Left ventricle myocardium superior (tissue), 1 donor: ENCODE measurements around the gene ALDH7A1. TPM values are rescaled to one million over a fixed set of nuclear protein-coding genes. Genes with fewer than 3 reads are reported as not detected.
"Not testable (repeated sequence)": the region's sequence is repeated elsewhere in the genome, so short reads cannot be mapped to it uniquely, and the experiment has no call there.

ENCODE experiments used
- ATAC-seq: fragments of 200-7000 bp; cut with Tn5 transposase; one replicate; pipeline ENCODE4 v1.9.1; 2020; ENCODE audit warnings: mild to moderate bottlenecking, moderate library complexity
- DNase-seq: peaks from one replicate; pipeline ENCODE4 v3.0.0-alpha.2; 2020
- intact Hi-C: fragments of 100-400 bp; cut with micrococcal nuclease; formaldehyde crosslinking; loops from one replicate; pipeline ENCODE4 v1.11.0; 2022
- total RNA-seq: library from RNA; stranded (reverse); fragmentation: NEBNext Ultra II Directional; extraction: Animal tissue kit (Norgen Biotek cat#: 25700); gene quantifications from one replicate; pipeline ENCODE4 v1.2.1, GENCODE V29; 2021
- donor health status: DM: no; HTN: yes; CAD: no; lungs with severe emphysema.

ALDH7A1 gene
- total RNA-seq, 1 donor from 2014 or later, result 33.7 TPM

DNA sequence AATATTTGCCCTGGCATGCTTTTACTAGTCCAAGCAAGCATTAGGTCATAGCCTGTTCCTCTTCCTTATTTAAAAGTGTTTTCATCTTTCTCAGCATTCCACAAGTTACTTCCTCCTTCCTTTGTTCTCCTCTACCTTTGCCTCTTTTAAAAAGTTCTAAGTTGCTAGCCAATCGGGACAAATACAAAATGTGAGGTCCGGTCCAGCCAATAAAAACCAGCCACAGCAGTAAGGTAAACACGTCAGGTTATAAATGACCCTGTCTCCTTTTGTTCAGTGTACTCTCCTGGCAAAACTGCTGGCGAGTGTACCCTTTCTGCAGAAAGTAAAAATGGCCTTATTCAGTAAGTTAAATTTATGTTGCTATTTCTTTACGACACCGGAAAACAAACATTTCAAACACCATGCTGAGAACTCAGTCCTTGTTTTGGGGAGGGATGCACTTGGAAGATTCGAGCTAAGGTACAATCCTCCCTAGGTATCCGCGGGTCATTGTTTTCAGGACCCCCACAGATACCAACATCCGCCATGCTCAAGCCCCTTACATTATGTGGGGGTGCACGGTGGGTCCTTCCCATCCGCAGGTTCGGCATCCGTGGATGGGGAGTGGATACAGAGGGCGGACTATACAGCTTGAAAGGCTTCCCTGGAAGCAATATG lies 5.1 kb upstream of the ALDH7A1 start:
- intact Hi-C loops, ATAC-seq, DNase-seq: not testable (repeated sequence)

DNA sequence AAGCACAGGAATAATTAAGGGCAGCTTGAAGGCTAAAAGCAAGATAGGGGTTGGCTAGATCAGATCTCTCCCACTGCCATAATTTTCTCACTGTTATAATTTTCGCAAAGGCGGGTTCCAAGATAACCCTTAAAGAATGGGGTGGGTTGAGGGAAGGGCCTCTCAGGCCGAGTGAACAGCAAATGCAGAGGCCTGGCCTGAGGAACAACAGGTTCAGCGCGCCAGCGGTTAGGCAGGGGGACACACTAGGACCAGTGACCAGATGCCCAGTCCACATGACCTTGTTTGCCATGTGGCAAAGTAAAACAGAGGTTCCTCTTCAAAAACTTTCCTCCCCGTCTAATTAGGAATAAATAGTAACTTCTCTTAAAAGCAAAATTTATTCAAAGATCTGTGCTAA lies 4.5 kb upstream of the ALDH7A1 start:
- intact Hi-C loops, result no loop called here
- DNase-seq, result no peak
- ATAC-seq, result no peak

DNA sequence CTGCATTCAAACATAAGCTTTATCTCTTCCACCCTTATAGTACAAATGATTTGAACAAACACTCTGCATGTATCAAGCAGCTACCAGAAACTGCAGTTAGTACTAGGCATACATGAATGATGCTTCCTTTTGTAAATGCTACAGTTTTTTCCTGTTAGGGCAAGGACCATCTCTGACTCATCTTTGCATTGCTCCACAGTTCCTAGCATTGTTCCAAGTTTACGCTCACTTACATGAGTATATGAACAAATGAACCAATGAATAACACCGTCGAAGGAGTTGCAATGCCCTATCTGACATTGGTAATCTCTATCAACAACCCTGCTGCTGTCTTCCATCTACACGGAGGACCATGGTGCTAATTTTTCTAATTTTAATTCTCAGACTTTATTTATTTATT lies 2.1 kb upstream of the ALDH7A1 start:
- intact Hi-C loops, result no loop called here
- DNase-seq (no peak), ATAC-seq (no peak)

DNA sequence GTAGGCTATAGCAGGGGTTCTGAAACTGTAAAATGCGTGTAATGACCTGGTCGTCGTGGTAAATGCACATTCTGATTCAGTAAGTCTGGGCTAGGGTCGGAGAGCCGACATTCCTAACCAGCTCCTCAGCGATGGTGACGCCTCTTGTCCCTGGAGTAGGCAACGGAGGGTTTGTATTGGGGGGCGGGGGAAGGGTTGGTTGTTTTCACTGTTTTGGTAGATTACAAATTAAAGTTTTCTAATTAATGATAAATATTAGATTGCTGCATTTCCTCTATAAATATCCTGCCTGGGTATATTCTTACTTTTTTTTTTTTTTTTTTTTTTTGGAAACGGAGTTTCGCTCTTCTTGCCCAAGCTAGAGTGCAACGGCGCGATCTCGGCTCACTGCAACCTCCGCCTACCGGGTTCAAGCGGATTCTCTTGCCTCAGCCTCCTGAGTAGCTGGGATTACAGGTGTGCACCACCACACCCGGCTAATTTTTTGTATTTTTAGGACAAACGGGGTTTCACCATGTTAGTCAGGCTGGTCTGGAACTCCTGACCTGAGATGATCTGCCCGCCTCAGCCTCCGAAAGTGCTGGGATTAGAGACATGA lies 566 bp upstream of the ALDH7A1 start:
- ATAC-seq (no peak), DNase-seq (no peak)
- intact Hi-C loops, result no loop called here

DNA sequence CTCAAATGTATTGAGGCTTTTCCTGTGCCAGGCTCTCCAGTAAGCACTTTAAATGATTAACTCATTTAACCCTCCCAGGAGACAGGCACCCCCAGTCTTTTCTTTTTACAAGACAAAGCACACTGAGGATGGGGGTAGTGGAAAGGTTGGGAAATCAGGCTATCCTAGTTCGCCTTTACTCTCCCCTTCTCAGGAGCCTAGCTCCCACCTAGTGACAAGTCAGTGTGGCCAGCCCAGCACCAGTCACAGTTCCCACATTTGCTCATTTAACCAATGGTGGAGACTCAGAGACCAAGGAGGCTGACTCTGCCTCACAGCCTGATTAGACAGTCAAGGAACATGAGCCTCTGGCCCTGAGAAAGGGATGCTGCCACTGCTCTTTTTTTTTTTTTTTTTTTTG lies 3.5 kb downstream of the ALDH7A1 start:
- intact Hi-C loops, result no loop called here
- ATAC-seq (no peak), DNase-seq (no peak)

DNA sequence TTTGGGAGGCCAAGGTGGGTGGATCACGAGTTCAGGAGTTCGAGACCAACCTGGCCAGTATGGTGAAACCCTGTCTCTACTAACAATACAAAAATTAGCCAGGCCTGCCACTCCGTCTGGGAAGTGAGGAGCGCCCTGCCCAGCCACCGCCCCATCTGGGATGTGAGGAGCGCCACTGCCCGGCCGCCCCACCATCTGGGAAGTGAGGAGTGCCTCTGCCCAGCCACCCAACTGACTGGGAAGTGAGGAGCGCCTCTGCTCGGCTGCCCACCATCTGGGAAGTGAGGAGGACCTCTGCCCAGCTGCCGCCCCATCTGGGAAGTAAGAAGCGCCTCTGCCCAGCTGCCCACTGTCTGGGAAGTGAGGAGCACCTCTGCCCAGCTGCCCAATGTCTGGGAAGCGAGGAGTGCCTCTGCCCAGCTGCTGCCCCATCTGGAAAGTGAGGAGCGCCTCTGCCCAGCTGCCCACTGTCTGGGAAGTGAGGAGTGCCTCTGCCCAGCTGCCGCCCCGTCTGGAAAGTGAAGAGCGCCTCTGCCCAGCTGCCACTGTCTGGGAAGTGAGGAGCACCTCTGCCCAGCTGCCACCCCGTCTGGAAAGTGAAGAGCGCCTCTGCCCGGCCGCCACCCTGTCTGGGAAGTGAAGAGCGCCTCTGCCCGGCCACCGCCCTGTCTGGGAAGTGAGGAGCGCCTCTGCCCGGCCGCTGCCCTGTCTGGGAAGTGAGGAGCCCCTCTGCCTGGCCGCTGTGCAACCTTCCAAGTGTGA lies 5.3 kb downstream of the ALDH7A1 start:
- no peak for ATAC-seq
- DNase-seq, result no peak
- intact Hi-C loops, result no loop called here

DNA sequence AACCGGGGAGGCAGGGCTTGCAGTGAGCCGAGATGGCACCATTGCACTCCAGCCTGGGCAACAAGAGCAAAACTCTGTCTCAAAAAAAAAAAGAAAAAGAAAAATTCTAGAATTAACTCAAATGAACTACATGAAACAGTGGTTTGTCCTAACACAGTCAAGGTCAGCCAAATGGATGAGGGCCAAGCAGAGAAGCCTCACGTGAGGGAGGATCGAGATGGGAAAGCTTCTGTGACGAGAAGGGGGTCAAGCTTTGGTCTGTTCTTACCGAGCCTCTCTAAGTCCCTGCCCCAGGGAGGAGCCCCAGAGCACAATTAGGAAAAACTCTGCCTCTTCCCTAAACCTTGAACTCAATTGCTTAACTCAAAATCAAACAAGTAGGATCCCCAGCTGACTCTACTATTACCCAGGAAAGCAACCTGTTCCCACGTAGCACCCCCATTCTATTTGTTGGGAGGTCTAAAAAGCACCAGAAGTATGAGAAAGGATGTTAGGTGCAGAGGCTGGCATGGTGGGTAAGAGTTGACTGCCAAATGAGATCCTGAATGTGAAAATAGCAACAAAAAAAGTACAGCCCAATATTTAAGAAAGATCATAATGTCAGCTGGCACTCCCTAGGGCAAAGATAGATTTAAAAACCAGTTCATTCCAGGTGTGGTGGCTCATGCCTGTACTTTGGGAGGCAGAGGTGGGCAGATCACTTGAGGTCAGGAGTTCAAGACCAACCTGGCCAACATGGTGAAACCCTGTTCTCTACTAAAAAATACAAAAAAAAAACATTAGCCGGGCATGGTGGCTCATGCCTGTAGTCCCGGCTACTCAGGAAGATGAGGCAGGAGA lies 7.2 kb downstream of the ALDH7A1 start:
- ATAC-seq (no peak), DNase-seq (no peak)
- intact Hi-C loops, result no loop called here

DNA sequence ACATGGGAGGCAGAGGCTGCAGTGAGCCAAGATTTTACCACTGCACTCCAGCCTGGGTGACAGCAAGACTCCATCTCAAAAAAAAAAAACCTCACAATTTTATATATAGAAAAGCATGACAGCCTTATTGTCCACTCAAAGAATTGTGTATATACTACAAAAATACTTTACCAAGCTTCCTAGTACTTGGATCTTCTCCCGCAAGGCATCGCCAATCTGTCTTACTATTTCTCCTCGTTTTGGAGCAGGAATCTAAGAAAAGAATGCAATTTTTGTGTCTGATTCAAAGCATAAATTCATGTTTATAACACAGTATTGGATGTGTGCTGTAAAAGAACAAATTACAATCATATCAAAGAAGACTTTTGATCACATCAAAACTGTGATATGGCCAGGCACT lies 11.3 kb downstream of the ALDH7A1 start:
- intact Hi-C loops, result no loop called here
- DNase-seq (no peak), ATAC-seq (no peak)

DNA sequence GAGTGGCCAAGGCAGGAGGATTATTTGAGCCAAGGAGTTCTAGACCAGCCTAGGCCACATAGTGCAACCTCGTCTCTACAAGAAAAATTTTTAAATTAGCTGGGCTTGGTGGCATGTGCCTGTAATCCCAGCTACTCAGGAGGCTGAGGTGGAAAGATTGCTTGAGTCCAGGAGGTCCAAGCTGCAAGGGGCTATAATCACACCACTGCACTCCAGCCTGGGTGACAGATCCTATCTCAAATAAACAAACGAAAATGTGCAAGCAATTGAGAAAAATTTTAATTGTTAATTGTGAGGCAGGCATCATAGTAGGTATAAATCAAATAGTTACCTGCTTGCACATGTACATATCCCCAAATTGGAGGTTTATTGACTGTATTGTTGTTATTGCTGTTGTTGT lies 15.3 kb downstream of the ALDH7A1 start:
- intact Hi-C loops, result no loop called here
- ATAC-seq (no peak), DNase-seq (no peak)

DNA sequence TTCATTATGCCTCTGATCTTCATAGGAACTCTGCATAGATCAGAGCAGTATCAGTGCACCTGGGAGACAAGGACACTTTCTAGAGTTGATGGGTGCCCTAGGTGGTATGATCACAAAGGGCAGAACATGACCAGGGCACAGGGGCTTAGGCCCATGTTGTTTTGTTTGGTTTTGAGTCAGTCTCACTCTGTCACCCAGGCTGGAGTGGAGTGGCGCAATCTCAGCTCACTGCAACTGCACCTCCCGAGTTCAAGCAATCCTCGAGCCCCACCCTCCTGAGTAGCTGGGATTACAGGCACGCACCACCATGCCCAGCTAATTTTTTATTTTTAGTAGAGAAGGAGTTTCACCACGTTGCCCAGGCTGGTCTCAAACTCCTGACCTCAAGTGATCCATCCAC lies 17.6 kb downstream of the ALDH7A1 start:
- DNase-seq (no peak), ATAC-seq (no peak)
- intact Hi-C loops, result no loop called here

DNA sequence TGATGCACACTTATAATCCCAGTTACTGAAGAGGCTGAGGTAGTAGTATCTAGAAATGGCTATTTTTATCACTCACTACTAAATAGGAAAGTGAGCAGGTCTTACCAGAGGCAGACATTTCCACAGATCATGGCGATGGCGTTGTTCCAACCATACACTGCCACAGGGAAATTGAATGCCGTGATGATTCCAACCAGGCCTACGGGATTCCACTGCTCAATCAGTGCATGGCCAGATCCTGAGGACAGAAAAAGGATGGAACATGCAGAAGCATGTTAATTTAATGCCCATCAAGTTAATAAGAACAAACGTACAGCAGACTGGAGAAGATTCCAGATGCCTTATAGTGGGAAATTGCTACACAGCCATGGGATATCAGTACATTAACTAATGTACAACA lies 18.0 kb downstream of the ALDH7A1 start:
- intact Hi-C loops, result no loop called here
- ATAC-seq (no peak), DNase-seq (no peak)

DNA sequence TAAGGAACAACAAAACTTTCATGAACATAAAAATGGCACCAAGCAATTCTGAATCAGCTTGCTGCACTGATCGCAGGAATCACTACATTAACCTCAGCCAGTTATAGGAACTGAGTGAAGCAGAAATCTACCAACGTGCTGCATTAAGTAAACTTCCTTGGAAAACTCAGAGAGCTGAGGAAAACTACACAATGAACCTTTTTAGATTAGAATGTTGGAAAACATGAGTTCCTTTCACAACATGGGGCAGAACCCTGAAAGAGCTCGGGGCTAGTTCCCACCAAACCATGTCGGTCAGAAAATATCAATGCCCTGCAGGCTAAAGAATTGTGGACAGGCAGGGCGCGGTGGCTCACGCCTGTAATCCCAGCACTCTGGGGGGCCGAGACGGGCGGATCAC lies 19.4 kb downstream of the ALDH7A1 start:
- ATAC-seq (no peak), DNase-seq (no peak)
- intact Hi-C loops, result no loop called here

DNA sequence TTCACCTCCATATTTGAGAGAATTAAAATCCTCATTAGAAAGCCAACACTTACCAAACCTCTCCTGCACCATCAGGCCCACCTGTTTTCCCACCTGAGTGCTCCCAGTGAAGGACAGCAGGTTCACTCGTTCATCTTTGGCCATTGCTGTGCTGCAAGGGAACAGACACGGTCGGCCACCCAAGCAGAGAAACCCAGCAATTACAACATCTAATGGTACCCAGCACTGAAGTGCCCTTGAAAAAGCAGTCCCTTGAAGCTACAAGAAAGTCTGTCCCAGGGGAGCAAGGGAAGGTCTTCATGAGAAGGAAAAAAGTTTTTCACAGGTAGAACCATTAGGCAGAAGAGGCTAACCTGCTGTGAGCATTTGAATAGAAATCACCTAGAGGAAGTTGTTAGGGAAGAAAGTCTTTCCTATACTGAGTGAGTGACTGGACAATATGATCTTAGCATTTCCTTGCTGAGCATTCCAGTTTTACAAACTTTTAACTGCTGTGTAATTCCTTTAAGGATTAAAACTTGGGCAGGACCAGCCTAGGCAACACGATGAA lies 26.7 kb downstream of the ALDH7A1 start:
- intact Hi-C loops, result no loop called here
- no peak for DNase-seq
- no peak for ATAC-seq

DNA sequence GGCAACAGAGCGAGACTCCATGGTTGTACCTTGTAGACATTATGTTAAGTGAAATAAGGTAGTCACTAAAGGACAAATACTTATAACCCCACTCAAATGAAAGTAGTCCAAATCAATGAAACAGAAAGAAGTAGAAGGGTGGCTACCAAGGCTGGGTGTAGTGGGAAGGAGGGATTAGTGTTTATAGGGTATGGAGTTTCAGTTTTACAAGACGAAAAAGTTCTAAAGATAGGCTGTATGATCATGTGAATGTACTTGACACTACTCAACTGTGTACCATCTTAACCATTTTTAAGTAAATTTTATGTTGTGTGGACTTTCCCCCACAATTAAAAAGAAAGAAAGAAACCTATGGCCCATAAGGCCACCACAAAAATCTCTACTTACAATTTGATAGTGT lies 32.2 kb downstream of the ALDH7A1 start:
- DNase-seq (no peak), ATAC-seq (no peak)
- intact Hi-C loops, result no loop called here

DNA sequence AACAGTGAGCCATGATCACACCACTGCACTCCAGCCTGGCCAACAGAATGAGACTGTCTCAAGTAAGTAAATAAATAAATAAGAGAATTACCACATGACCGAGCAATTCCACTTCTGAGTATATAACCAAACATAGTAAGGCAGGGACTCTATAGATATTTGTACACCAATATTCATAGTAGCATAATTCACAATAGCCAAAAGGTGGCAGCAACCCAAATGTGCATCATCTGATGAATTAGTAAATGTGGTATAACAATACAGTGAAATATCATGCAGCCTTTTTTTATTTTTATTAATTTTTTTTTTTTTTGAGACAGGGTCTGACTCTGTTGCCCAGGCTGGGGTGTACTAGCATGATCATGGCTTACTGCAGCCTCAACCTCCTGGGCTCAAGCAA lies 33.1 kb downstream of the ALDH7A1 start:
- intact Hi-C loops, result no loop called here

DNA sequence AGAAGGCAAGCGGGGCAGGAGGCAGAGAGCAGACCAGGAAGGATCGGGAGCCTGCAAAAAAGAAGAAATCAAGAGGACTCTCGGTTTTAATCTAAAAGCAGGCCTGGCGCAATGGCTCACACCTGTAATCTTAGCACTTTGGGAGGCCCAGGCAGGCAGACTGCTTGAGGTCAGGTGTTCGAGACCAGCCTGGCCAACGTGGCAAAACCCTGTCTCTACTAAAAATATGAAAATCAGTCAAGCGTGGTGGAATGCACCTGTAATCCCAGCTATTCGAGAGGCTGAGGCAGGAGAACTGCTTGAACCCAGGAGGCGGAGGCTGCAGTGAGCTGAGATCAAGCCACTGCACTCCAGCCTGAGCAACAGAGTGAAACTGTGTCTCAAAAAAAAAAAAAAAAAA lies 39.9 kb downstream of the ALDH7A1 start:
- DNase-seq, ATAC-seq, intact Hi-C loops: not testable (repeated sequence)

More for the DNA sequence above, 33.1 kb downstream of the ALDH7A1 start:
- DNase-seq, result no peak
- ATAC-seq, result no peak

DNA sequence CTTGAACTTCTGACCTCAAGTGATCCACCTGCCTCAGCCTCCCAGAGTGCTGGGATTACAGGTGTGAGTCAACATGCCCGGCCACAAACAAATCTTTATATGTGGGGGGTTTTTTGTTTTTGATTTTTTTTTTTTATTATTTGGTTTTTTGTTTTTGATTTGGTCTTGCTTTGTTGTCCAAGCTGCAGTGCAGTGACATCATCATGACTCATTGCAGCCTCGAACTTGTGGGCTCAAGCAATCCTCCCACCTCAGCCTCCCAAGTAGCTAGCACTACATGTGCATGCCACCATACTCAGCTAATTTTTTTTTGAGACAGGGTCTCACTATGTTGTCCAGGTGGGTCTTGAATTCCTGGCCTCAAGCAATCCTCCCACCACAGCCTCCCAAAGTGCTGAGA lies 42.4 kb downstream of the ALDH7A1 start:
- ATAC-seq (no peak), DNase-seq (no peak)
- intact Hi-C loops, result no loop called here

DNA sequence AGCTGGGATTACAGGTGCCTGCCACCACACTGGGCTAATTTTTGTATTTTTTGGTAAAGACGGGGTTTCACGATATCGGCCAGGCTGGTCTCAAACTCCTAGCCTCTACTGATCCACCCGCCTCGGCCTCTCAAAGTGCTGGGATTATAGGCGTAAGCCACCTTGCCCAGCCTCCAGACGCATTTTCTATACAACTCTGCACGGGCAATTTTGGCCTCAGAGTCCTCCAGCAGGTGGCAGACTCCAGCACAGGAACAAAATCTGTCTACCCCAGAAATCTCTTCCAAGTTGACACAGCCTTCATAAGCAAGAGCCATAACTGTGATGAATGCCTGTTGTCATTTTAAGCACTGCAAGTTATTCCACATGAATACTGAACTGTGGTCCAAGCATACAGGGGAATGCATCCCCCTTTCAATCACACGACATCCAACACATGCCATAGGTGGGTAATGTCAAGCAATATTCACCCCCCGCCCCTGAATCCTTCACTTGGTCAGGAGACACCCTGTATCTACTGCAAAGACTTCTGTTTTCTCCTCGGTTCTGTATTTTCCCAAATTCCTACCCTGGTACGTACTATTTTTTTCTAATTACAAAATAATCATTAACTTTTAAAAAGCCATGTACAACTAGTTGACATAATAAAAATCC lies 50.8 kb downstream of the ALDH7A1 start:
- ATAC-seq, result no peak
- intact Hi-C loops, result loop anchor here (5.0 kb wide), 1 partner anchor 207 kb away; no protein-coding TSS in a partner anchor
- DNase-seq, result no peak

DNA sequence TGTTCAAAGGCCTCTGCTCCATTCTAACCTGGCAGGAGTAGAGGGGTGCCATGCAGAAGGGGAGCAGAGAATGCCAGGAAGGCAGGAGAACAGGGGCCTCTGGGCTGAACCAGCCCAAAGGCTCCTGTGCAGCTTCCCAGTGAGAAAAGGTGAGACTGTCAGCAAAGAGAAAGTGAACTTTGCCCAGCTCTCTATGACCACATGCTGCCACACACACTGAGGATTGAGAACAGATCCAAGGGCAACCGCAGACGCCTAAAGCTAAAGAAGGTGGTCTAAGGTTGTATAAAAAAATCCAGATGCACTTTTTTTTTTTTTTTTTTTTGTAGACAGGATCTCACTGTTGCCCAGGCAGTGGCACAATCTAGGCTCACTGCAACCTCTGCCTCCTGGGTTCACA lies 51.4 kb downstream of the ALDH7A1 start:
- no peak for DNase-seq
- intact Hi-C loops, result loop anchor here (5.0 kb wide), 1 partner anchor 206 kb away; no protein-coding TSS in a partner anchor
- ATAC-seq, result no peak
